MM.1S (cell line): ENCODE results near the gene THRSP.

Source experiments
- DNase-seq: peaks from one replicate; pipeline ENCODE4 v3.0.0-alpha.2; 2015
- H2AFZ ChIP-seq: fragments of 300-600 bp; sonication (generic); 2 replicates; pipeline ENCODE4 v1.6.0; 2016; ENCODE audit warnings: antibody characterized with exemption, low read length
- H3F3A ChIP-seq: fragments of 300-600 bp; sonication (generic); 2 replicates; pipeline ENCODE4 v1.6.1; 2016; ENCODE audit warnings: mild to moderate bottlenecking, antibody characterized with exemption, low read length, moderate library complexity, mixed read lengths; ENCODE audit not compliant: insufficient read depth
- H3K27ac ChIP-seq: fragments of 300-600 bp; sonication (generic); 2 replicates; pipeline ENCODE4 v1.5.1; 2016; ENCODE audit warnings: mild to moderate bottlenecking, low read length
- H3K27me3 ChIP-seq: fragments of 300-600 bp; sonication (generic); replicated peaks from 2 replicates; pipeline ENCODE4 v1.6.0; 2016; ENCODE audit warnings: low read length; ENCODE audit not compliant: insufficient read depth
- H3K36me3 ChIP-seq: fragments of 300-600 bp; sonication (generic); replicated peaks from 2 replicates; pipeline ENCODE4 v1.6.1; 2016; ENCODE audit warnings: mild to moderate bottlenecking, low read length, mixed read lengths; ENCODE audit not compliant: insufficient read depth
- H3K4me1 ChIP-seq: fragments of 300-600 bp; sonication (generic); 2 replicates; pipeline ENCODE4 v1.6.1; 2016; ENCODE audit warnings: low read length, mixed read lengths
- H3K4me2 ChIP-seq: fragments of 300-600 bp; sonication (generic); 2 replicates; pipeline ENCODE4 v1.6.0; 2016; ENCODE audit warnings: low read depth, low read length
- H3K4me3 ChIP-seq: fragments of 300-600 bp; sonication (generic); 2 replicates; pipeline ENCODE4 v1.5.1; 2016; ENCODE audit warnings: low read length, mixed read lengths
- H3K79me2 ChIP-seq: fragments of 300-600 bp; sonication (generic); 2 replicates; pipeline ENCODE4 v1.6.1; 2016; ENCODE audit warnings: mixed run types, low read length, mixed read lengths
- H3K9ac ChIP-seq: fragments of 300-600 bp; sonication (generic); 2 replicates; pipeline ENCODE4 v1.6.1; 2016; ENCODE audit warnings: low read length, mixed read lengths
- H3K9me2 ChIP-seq: fragments of 300-600 bp; sonication (generic); replicated peaks from 2 replicates; pipeline ENCODE4 v1.6.1; 2016; ENCODE audit warnings: mild to moderate bottlenecking, low read length, mixed read lengths; ENCODE audit not compliant: insufficient read depth
- H3K9me3 ChIP-seq: fragments of 300-600 bp; sonication (generic); replicated peaks from 2 replicates; pipeline ENCODE4 v1.6.1; 2016; ENCODE audit warnings: mild to moderate bottlenecking, low read length, mixed read lengths; ENCODE audit not compliant: insufficient read depth
- H4K20me1 ChIP-seq: fragments of 300-600 bp; sonication (generic); 2 replicates; pipeline ENCODE4 v1.6.1; 2016; ENCODE audit warnings: mild to moderate bottlenecking, low read length, moderate library complexity, mixed read lengths; ENCODE audit not compliant: insufficient read depth
- EZH2 ChIP-seq: fragments of 300-600 bp; sonication (generic); optimal IDR thresholded peaks from 2 replicates; pipeline ENCODE3; 2017; ENCODE audit warnings: low read depth, mild to moderate bottlenecking, antibody characterized with exemption, low read length, mixed read lengths
- EZH2phosphoT487 ChIP-seq: fragments of 300-600 bp; sonication (generic); IDR thresholded peaks from 2 replicates; pipeline ENCODE4 v1.6.1; 2018; ENCODE audit warnings: antibody characterized with exemption, low read length
- TF ChIP-seq, protein P1 (sequence below): fragments of 300-600 bp; sonication (generic); IDR thresholded peaks from 2 replicates; pipeline ENCODE4 v1.5.1; 2016; ENCODE audit warnings: antibody characterized with exemption, low read length, mixed read lengths

Gene THRSP

DNA sequence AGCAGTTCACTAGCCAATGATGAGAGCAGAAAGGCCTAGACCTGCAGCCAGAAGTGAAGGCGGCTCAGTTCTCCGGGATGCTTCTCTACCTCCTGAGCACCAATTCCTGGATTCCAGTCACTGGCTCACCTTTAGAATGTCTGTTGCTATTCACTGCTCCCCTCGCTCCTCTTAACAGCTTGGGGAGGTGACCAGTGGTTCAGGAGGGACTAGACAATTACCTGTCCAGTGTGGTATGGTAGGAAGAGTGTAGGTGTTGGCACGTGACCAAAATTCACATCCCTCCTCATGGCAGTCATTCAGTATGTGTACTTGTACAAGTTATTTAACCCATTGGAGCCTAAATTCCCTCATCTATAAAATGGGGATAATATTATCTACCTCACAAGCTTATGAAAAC, 4.0 kb downstream of the THRSP start:
- no peak overlapping the region for H3K9ac ChIP-seq
- H4K20me1 ChIP-seq = no peaks in the 10 kb centered on the region
- H3K36me3 ChIP-seq = no peaks in the 10 kb centered on the region; the same call in 1 of the 2 replicates
- peaks cover 10% of the 10 kb centered on the region for H3K4me1 ChIP-seq
- no peak overlapping the region for H3K4me2 ChIP-seq
- DNase-seq = no peak
- H2AFZ ChIP-seq = no peak overlapping the region
- H3K79me2 ChIP-seq = peaks cover 18% of the 10 kb centered on the region
- H3K27ac ChIP-seq = no peak overlapping the region
- no peaks in the 10 kb centered on the region for H3K27me3 ChIP-seq
- no peaks in the 10 kb centered on the region for H3K9me3 ChIP-seq
- TF ChIP-seq EZH2 (no peak), EZH2phosphoT487 (no peak)
- TF ChIP-seq, protein P1, sequence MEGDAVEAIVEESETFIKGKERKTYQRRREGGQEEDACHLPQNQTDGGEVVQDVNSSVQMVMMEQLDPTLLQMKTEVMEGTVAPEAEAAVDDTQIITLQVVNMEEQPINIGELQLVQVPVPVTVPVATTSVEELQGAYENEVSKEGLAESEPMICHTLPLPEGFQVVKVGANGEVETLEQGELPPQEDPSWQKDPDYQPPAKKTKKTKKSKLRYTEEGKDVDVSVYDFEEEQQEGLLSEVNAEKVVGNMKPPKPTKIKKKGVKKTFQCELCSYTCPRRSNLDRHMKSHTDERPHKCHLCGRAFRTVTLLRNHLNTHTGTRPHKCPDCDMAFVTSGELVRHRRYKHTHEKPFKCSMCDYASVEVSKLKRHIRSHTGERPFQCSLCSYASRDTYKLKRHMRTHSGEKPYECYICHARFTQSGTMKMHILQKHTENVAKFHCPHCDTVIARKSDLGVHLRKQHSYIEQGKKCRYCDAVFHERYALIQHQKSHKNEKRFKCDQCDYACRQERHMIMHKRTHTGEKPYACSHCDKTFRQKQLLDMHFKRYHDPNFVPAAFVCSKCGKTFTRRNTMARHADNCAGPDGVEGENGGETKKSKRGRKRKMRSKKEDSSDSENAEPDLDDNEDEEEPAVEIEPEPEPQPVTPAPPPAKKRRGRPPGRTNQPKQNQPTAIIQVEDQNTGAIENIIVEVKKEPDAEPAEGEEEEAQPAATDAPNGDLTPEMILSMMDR = no peak
- no peak overlapping the region for H3K4me3 ChIP-seq
- H3K9me2 ChIP-seq = no peaks in the 10 kb centered on the region
- H3F3A ChIP-seq = no peaks in the 10 kb centered on the region

DNA sequence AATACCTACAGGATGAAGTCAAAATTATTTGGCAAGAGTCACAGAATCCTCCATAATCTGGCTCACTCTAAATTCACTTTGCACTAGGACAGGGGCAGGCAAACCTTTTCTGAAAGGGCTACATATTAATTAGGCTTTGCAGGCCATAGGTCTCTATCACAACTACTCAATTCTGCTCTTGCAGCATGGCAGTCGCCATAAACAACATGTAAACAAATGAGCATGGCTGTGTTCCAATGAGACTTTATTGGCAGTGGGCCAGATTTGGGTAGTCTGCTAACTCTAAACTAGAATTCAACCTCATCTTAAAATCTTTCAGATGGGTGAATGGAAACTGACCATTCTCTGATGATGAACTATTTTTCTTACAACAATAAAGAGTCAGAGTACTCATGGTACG, 5.8 kb downstream of the THRSP start:
- no peak for DNase-seq
- Histone ChIP-seq H3K27me3 (no peaks in the 10 kb centered on the region), H3K4me1 (peaks cover 10% of the 10 kb centered on the region), H2AFZ (no peak overlapping the region), H3K9ac (no peak overlapping the region), H3F3A (no peaks in the 10 kb centered on the region), H3K9me3 (no peaks in the 10 kb centered on the region), H3K36me3 (no peaks in the 10 kb centered on the region; the same call in 1 of the 2 replicates), H3K79me2 (peaks cover 36% of the 10 kb centered on the region), H3K4me3 (no peak overlapping the region), H3K9me2 (no peaks in the 10 kb centered on the region), H4K20me1 (no peaks in the 10 kb centered on the region), H3K27ac (no peak overlapping the region), H3K4me2 (no peak overlapping the region)
- no peak for TF ChIP-seq EZH2phosphoT487
- TF ChIP-seq, protein P1 = no peak
- no peak for TF ChIP-seq EZH2

DNA sequence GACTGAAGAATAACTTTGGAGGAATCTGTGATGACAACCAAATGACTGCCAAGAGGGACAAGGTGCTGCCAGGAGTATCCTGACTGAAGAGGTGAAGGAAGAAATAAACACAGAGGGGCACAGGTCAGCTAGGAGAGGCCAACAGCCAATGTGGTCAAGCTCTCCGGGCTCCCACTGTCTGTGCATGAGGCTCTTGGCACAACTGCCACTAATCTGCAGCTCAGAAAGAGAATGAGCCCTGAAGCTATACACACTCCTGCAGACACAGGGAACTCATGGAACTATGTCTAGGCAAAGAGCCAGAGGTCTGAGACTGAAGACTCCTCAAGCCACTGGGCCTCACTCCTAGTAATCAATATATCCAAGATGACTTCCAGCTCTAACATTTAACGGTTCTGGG, 7.0 kb downstream of the THRSP start:
- peaks cover 47% of the 10 kb centered on the region for H3K79me2 ChIP-seq
- no peak for DNase-seq

More for the DNA sequence above, 7.0 kb downstream of the THRSP start:
- H3K4me3 ChIP-seq = no peak overlapping the region
- peaks cover 3% of the 10 kb centered on the region for H3K4me1 ChIP-seq
- H3K9ac ChIP-seq = no peak overlapping the region
- H3K36me3 ChIP-seq = no peaks in the 10 kb centered on the region; the same call in 1 of the 2 replicates
- no peak overlapping the region for H3K27ac ChIP-seq
- TF ChIP-seq, protein P1 = no peak
- no peak for TF ChIP-seq EZH2
- no peak for TF ChIP-seq EZH2phosphoT487
- H3F3A ChIP-seq = no peaks in the 10 kb centered on the region
- no peaks in the 10 kb centered on the region for H3K9me2 ChIP-seq
- no peaks in the 10 kb centered on the region for H3K9me3 ChIP-seq
- H3K4me2 ChIP-seq = no peak overlapping the region
- no peaks in the 10 kb centered on the region for H4K20me1 ChIP-seq
- no peaks in the 10 kb centered on the region for H3K27me3 ChIP-seq
- no peak overlapping the region for H2AFZ ChIP-seq
